HepG2 (cell line): ENCODE results near the gene TH. TPM values are rescaled to one million over a fixed set of nuclear protein-coding genes. Genes with fewer than 3 reads are reported as not detected.

Source experiments
- HDAC2 ChIP-seq: sonication (generic); formaldehyde crosslinking; IDR thresholded peaks from 2 replicates; pipeline ENCODE4 v1.4.0; 2020; ENCODE audit warnings: missing genetic modification reagents
- SOX5 ChIP-seq: IDR thresholded peaks from 2 replicates; pipeline ENCODE4 v1.6.1; 2016; ENCODE audit warnings: borderline replicate concordance
- SP4 ChIP-seq: sonication (generic); formaldehyde crosslinking; IDR thresholded peaks from 2 replicates; pipeline ENCODE4 v1.8.1; 2023; ENCODE audit warnings: mild to moderate bottlenecking, missing genetic modification reagents
- TAF1 ChIP-seq: sonication (generic); formaldehyde crosslinking; IDR thresholded peaks from 2 replicates; pipeline ENCODE4 v1.4.0; 2020; ENCODE audit warnings: missing genetic modification reagents
- TEAD2 ChIP-seq: sonication (generic); formaldehyde crosslinking; IDR thresholded peaks from 2 replicates; pipeline ENCODE4 v1.9.0; 2021; ENCODE audit warnings: missing genetic modification reagents
- YEATS4 ChIP-seq: sonication (generic); formaldehyde crosslinking; IDR thresholded peaks from 2 replicates; pipeline ENCODE4 v1.4.0; 2020; ENCODE audit warnings: missing genetic modification reagents, borderline replicate concordance
- YY1 ChIP-seq: IDR thresholded peaks from 2 replicates; pipeline ENCODE4 v1.6.1; 2011; ENCODE audit warnings: low read length, low read depth, moderate library complexity, mild to moderate bottlenecking; ENCODE audit not compliant: insufficient read depth, insufficient replicate concordance
- ZBTB10 ChIP-seq: sonication (generic); formaldehyde crosslinking; IDR thresholded peaks from 2 replicates; pipeline ENCODE4 v1.4.0; 2020; ENCODE audit warnings: missing genetic modification reagents, borderline replicate concordance
- ZBTB37 ChIP-seq: sonication (generic); formaldehyde crosslinking; IDR thresholded peaks from 2 replicates; pipeline ENCODE4 v1.4.0; 2020; ENCODE audit warnings: mild to moderate bottlenecking, missing genetic modification reagents
- ZBTB7B ChIP-seq: sonication (generic); formaldehyde crosslinking; IDR thresholded peaks from 2 replicates; pipeline ENCODE4 v1.4.0; 2020; ENCODE audit warnings: missing genetic modification reagents
- ZFAT ChIP-seq: sonication (generic); formaldehyde crosslinking; conservative IDR thresholded peaks from 2 replicates; pipeline ENCODE4 v1.8.1; 2023; ENCODE audit warnings: missing genetic modification reagents, inconsistent platforms
- ZFP36 ChIP-seq: fragments of 150-350 bp; IDR thresholded peaks from 2 replicates; pipeline ENCODE4 v1.6.1; 2018; ENCODE audit warnings: borderline replicate concordance, low read length, low read depth; ENCODE audit not compliant: partially characterized antibody
- ZNF3 ChIP-seq: IDR thresholded peaks from 2 replicates; pipeline ENCODE4 v1.7.0; 2017; ENCODE audit warnings: inconsistent platforms
- ZNF546 ChIP-seq: sonication (generic); formaldehyde crosslinking; conservative IDR thresholded peaks from 2 replicates; pipeline ENCODE4 v1.8.1; 2023; ENCODE audit warnings: mild to moderate bottlenecking, missing genetic modification reagents
- ZNF747 ChIP-seq: sonication (generic); formaldehyde crosslinking; IDR thresholded peaks from 2 replicates; pipeline ENCODE4 v1.8.1; 2023; ENCODE audit warnings: missing genetic modification reagents, mild to moderate bottlenecking, borderline replicate concordance
- ZNF878 ChIP-seq: sonication (generic); formaldehyde crosslinking; IDR thresholded peaks from 2 replicates; pipeline ENCODE4 v1.8.1; 2023; ENCODE audit warnings: mild to moderate bottlenecking, missing genetic modification reagents, moderate library complexity
- ZSCAN20 ChIP-seq: sonication (generic); formaldehyde crosslinking; IDR thresholded peaks from 2 replicates; pipeline ENCODE4 v1.4.0; 2020; ENCODE audit warnings: missing genetic modification reagents, mild to moderate bottlenecking, borderline replicate concordance
- polyA plus RNA-seq, 8 experiments: library from polyadenylated mRNA; depleted of rRNA in 3 of 8; stranded (reverse) in 7 of 8; unstranded in 1 of 8; fragments of >200 nt; fragmentation: Illumina TruSeq in 4 of 8; extraction: Trizol in 4 of 8; gene quantifications; 2 replicates each; pipeline versions ENCODE4 v1.2.1 to v1.2.3, GENCODE V29; 2011 to 2016; ENCODE audit warnings: low read depth in 4 of 8, missing spikeins in 1 of 8, mixed read lengths in 1 of 8; ENCODE audit not compliant: insufficient read depth in 1 of 8
- total RNA-seq, 5 experiments: library from RNA; depleted of rRNA; stranded (reverse); fragments of >200 nt; fragmentation: Illumina TruSeq; extraction: Trizol; gene quantifications; 2 replicates each; pipeline ENCODE4 v1.2.3, GENCODE V29; 2016; ENCODE audit warnings: low read depth in 1 of 5
- TF ChIP-seq, protein P1 (sequence below): sonication (generic); formaldehyde crosslinking; IDR thresholded peaks from 2 replicates; pipeline ENCODE4 v1.8.0; 2022; ENCODE audit warnings: missing genetic modification reagents, mild to moderate bottlenecking, borderline replicate concordance
- TF ChIP-seq, protein P2 (sequence below): sonication (generic); formaldehyde crosslinking; IDR thresholded peaks from 2 replicates; pipeline ENCODE4 v1.4.0; 2020; ENCODE audit warnings: missing genetic modification reagents, mild to moderate bottlenecking, borderline replicate concordance
- TF ChIP-seq, protein P3 (sequence below): sonication (generic); formaldehyde crosslinking; IDR thresholded peaks from 2 replicates; pipeline ENCODE4 v1.4.0; 2020; ENCODE audit warnings: mild to moderate bottlenecking, missing genetic modification reagents

Gene TH
- total and polyA plus RNA-seq, 2 of the 13 experiments (the other 11 are each of a cell fraction or from before 2014, with no cell fraction given): 0.36 TPM; not detected in 1

DNA sequence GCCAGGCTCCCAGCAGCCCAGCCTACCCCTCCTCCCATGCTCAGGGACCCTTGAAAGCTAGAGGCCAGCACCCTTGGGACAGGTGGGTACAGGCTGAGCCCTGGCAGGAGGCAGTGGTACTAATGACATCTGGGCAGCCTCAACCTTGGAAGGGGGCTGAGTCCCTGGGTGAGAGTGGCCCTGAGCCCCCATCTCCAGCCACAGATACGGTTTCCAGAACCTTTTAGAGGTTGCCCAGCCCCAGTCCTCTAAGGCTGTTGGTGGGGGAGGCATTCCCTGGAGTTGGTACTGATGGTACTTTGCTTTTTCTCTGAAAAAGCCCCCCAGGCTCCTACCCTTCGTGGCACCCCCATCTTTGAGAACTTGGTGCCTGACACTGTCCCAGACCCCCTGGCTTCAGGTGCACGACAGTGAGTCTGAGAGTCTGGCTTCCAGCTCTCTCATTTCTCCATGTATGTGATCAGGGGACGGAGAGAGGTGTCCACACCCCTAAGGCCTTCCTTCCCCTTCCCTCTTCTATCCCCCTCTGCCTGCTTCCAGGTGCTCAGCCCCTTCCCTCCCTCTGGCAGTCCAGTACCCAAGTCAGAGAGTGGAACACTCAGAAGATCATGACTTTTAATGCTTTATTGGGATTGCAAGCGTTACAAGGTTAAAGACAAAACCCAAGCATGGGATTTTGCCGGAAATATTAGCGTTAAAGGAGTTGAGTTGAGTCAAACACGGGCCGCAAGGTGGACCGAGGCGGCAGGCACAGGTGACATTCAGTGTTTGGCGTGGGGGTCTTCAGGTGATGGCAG lies 42.9 kb downstream of the TH start (continued):
- TF ChIP-seq, protein P1, sequence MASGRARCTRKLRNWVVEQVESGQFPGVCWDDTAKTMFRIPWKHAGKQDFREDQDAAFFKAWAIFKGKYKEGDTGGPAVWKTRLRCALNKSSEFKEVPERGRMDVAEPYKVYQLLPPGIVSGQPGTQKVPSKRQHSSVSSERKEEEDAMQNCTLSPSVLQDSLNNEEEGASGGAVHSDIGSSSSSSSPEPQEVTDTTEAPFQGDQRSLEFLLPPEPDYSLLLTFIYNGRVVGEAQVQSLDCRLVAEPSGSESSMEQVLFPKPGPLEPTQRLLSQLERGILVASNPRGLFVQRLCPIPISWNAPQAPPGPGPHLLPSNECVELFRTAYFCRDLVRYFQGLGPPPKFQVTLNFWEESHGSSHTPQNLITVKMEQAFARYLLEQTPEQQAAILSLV: no peak
- TF ChIP-seq YEATS4 (CRISPR knock-in tag) (no peak), ZNF747 (no peak), ZBTB37 (CRISPR knock-in tag) (no peak), YY1 (peak; percentile 42), TEAD2 (CRISPR knock-in tag) (no peak), SP4 (CRISPR knock-in tag) (peak; percentile 26; the same call in 1 of the 2 replicates), HDAC2 (CRISPR knock-in tag) (no peak), ZFAT (CRISPR knock-in tag) (no peak), SOX5 (no peak; the same call in 1 of the 2 replicates), ZFP36 (no peak), ZNF546 (CRISPR knock-in tag) (no peak; the same call in 1 of the 2 replicates), ZBTB10 (CRISPR knock-in tag) (no peak), ZNF878 (CRISPR knock-in tag) (peak; percentile 83), ZBTB7B (CRISPR knock-in tag) (no peak; the same call in 1 of the 2 replicates), TAF1 (CRISPR knock-in tag) (no peak), ZSCAN20 (CRISPR knock-in tag) (no peak), ZNF3 (CRISPR knock-in tag) (no peak)
- TF ChIP-seq, protein P2, sequence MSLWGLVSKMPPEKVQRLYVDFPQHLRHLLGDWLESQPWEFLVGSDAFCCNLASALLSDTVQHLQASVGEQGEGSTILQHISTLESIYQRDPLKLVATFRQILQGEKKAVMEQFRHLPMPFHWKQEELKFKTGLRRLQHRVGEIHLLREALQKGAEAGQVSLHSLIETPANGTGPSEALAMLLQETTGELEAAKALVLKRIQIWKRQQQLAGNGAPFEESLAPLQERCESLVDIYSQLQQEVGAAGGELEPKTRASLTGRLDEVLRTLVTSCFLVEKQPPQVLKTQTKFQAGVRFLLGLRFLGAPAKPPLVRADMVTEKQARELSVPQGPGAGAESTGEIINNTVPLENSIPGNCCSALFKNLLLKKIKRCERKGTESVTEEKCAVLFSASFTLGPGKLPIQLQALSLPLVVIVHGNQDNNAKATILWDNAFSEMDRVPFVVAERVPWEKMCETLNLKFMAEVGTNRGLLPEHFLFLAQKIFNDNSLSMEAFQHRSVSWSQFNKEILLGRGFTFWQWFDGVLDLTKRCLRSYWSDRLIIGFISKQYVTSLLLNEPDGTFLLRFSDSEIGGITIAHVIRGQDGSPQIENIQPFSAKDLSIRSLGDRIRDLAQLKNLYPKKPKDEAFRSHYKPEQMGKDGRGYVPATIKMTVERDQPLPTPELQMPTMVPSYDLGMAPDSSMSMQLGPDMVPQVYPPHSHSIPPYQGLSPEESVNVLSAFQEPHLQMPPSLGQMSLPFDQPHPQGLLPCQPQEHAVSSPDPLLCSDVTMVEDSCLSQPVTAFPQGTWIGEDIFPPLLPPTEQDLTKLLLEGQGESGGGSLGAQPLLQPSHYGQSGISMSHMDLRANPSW: no peak
- TF ChIP-seq, protein P3, sequence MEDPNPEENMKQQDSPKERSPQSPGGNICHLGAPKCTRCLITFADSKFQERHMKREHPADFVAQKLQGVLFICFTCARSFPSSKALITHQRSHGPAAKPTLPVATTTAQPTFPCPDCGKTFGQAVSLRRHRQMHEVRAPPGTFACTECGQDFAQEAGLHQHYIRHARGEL: no peak
